Measurements from ENCODE around the gene SLC9A5. TPM values are rescaled to one million over a fixed set of nuclear protein-coding genes. Genes with fewer than 3 reads are reported as not detected.

The SLC9A5 gene
- polyA plus RNA-seq, 3 donors: 1.0 TPM; not detected in 2

- Histone ChIP-seq H3K27me3 (ENCODE audit: control insufficient read depth in 2 of 2, insufficient read depth in 2 of 2, low read length in 2 of 2) (no peaks in the 10 kb centered on the region), H3K9ac (ENCODE audit: insufficient read depth, low read length, poor library complexity, severe bottlenecking) (no peak overlapping the region), H3K4me1 (ENCODE audit: control insufficient read depth in 1 of 2, insufficient read depth in 2 of 2, low read length in 2 of 2) (no peaks in the 10 kb centered on the region), H3K9me3 (replicated peaks in 1 of 2; ENCODE audit: control insufficient read depth in 1 of 2, insufficient read depth in 1 of 2, low read length in 2 of 2) (no peaks in the 10 kb centered on the region), H3K4me3 (replicated peaks in 1 of 3; ENCODE audit: low read depth in 2 of 3, low read length in 3 of 3) (no peak overlapping the region), H3K79me2 (ENCODE audit: insufficient read depth, low read length) (no peaks in the 10 kb centered on the region), H3K27ac (ENCODE audit: low read depth in 1 of 2, low read length in 2 of 2) (no peak overlapping the region), H3K36me3 (replicated peaks in 1 of 2; ENCODE audit: control insufficient read depth in 1 of 2, insufficient read depth in 2 of 2, low read length in 2 of 2) (peaks cover 6 to 14% of the 10 kb centered on the region in 2 donors), H2AFZ (ENCODE audit: insufficient read depth, low read depth, low read length, poor library complexity, severe bottlenecking) (no peak overlapping the region), H3K4me2 (replicated peaks; ENCODE audit: extremely low read depth, low read length, poor library complexity, severe bottlenecking) (no peak overlapping the region), H4K20me1 (ENCODE audit: insufficient read depth, low read length) (no peaks in the 10 kb centered on the region)
- intact Hi-C loops (cut with micrococcal nuclease): no loop called here
- H3K27me3 Mint-ChIP-seq (ENCODE audit: low read depth in 3 of 3): peaks cover 0 to 9% (median 5%) of the 10 kb centered on the region in 3 donors
- peaks cover 6% of the 10 kb centered on the region for H3K4me1 Mint-ChIP-seq
- H3K9me3 Mint-ChIP-seq: peaks cover 0 to 2% (median 0%) of the 10 kb centered on the region in 7 donors
- 83% methylated on average over 1 of the region's 8 CpGs for WGBS (ENCODE audit: insufficient coverage)
- no peak for TF ChIP-seq CTCF (IDR thresholded peaks at IDR 0.05)
- H3K36me3 Mint-ChIP-seq: peaks cover 8 to 23% of the 10 kb centered on the region in 2 donors
- peak overlapping the region in 1 of 2 donors; percentile 39 for H3K4me3 Mint-ChIP-seq
- DNase-seq: no peak
- H3K27ac Mint-ChIP-seq: no peak overlapping the region
Measured at GRCh38 chr16:67209565-67209964, 39.2 kb upstream of the SLC9A5 start.

- H3K4me2 ChIP-seq (replicated peaks; ENCODE audit: extremely low read depth, low read length, poor library complexity, severe bottlenecking): no peak overlapping the region
- no peaks in the 10 kb centered on the region for H4K20me1 ChIP-seq (ENCODE audit: insufficient read depth, low read length)
- no peak overlapping the region for H3K27ac ChIP-seq (ENCODE audit: low read depth in 1 of 2, low read length in 2 of 2)
- Mint-ChIP-seq H3K4me3 (no peak overlapping the region), H3K9me3 (peaks cover 0 to 2% (median 0%) of the 10 kb centered on the region in 7 donors), H3K27ac (peak overlapping the region in 1 of 7 donors; percentile 41), H3K4me1 (peaks cover 6% of the 10 kb centered on the region), H3K36me3 (peaks cover 8 to 15% of the 10 kb centered on the region in 2 donors), H3K27me3 (ENCODE audit: low read depth in 3 of 3) (peaks cover 0 to 7% (median 5%) of the 10 kb centered on the region in 3 donors)
- no peak overlapping the region for H2AFZ ChIP-seq (ENCODE audit: insufficient read depth, low read depth, low read length, poor library complexity, severe bottlenecking)
- H3K27me3 ChIP-seq (ENCODE audit: control insufficient read depth in 2 of 2, insufficient read depth in 2 of 2, low read length in 2 of 2): no peaks in the 10 kb centered on the region
- no peak overlapping the region for H3K4me3 ChIP-seq (replicated peaks in 1 of 3; ENCODE audit: low read depth in 2 of 3, low read length in 3 of 3)
- H3K9ac ChIP-seq (ENCODE audit: insufficient read depth, low read length, poor library complexity, severe bottlenecking): no peak overlapping the region
- no peaks in the 10 kb centered on the region for H3K9me3 ChIP-seq (replicated peaks in 1 of 2; ENCODE audit: control insufficient read depth in 1 of 2, insufficient read depth in 1 of 2, low read length in 2 of 2)
- H3K4me1 ChIP-seq (ENCODE audit: control insufficient read depth in 1 of 2, insufficient read depth in 2 of 2, low read length in 2 of 2): no peaks in the 10 kb centered on the region
- no peak for DNase-seq
- 97% methylated on average over 25 of the region's 25 CpGs for WGBS (ENCODE audit: insufficient coverage)
- intact Hi-C loops (cut with micrococcal nuclease): no loop called here
- no peak for TF ChIP-seq CTCF (IDR thresholded peaks at IDR 0.05)
- H3K79me2 ChIP-seq (ENCODE audit: insufficient read depth, low read length): no peaks in the 10 kb centered on the region
- H3K36me3 ChIP-seq (replicated peaks in 1 of 2; ENCODE audit: control insufficient read depth in 1 of 2, insufficient read depth in 2 of 2, low read length in 2 of 2): peaks cover 6 to 12% of the 10 kb centered on the region in 2 donors
Measured at GRCh38 chr16:67210069-67210937, 38.5 kb upstream of the SLC9A5 start.
